ENCODE data around the gene CAND2. TPM values are rescaled to one million over a fixed set of nuclear protein-coding genes. Genes with fewer than 3 reads are reported as not detected.

Gene CAND2
- polyA plus RNA-seq, 1 of the 3 experiments (the other 2 are of a cell fraction) = 1.5 TPM

DNA sequence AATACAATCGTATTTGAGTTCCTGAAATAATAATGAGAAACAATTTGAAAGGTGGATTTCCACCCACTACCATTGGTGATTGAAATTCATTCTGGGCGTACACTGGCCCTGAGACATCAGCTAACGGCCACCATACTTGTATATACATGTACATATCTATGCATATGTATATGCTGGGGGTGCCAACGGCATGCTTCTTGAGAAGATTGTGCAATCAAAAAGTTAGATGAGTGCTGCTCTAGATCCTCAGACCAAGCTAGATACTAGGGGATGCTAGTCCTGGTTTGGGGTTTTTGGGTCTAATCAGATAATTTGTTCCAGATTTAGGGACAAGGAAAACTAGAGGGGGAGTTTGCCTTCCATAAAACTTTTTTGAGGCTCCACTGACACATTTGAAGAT is 40.3 kb upstream of the CAND2 start:
- Histone ChIP-seq H3K27me3 (ENCODE audit: insufficient read depth) (no peaks in the 10 kb centered on the region), H3K36me3 (replicated peaks in 1 of 2; ENCODE audit: control insufficient read depth in 1 of 2, insufficient read depth in 2 of 2, low read length in 1 of 2) (no peaks in the 10 kb centered on the region), H3K4me3 (ENCODE audit: low read depth in 2 of 2, low read length in 1 of 2) (no peak overlapping the region), H3K4me2 (no peak overlapping the region), H3K79me2 (ENCODE audit: insufficient read depth) (no peaks in the 10 kb centered on the region), H3K4me1 (ENCODE audit: control insufficient read depth in 1 of 2, insufficient read depth in 2 of 2, low read depth in 1 of 2, low read length in 1 of 2) (peaks cover 7 to 14% of the 10 kb centered on the region in 2 experiments; a peak in 3 of 4 replicates), H3F3A (replicated peaks; ENCODE audit: insufficient read depth) (peaks cover 6% of the 10 kb centered on the region), H3K9ac (no peak overlapping the region), H4K20me1 (ENCODE audit: insufficient read depth) (no peaks in the 10 kb centered on the region), H3K9me2 (no peaks in the 10 kb centered on the region), H2AFZ (ENCODE audit: low read depth) (no peak overlapping the region), H3K9me3 (no peaks in the 10 kb centered on the region), H3K27ac (ENCODE audit: low read depth in 2 of 2, low read length in 1 of 2) (no peak overlapping the region)
- CTCF ChIA-PET = interaction anchor here (0.9 kb wide), 1 partner anchor 9 kb away, joined by 3 read pairs; no protein-coding TSS in a partner anchor
- TF ChIP-seq NRF1 (IDR thresholded peaks at IDR 0.05; ENCODE audit: low read depth, low read length) (no peak), CHD2 (IDR thresholded peaks at IDR 0.05; ENCODE audit: low read length, partially characterized antibody) (no peak), ELF1 (IDR thresholded peaks at IDR 0.05) (no peak), MEF2A (IDR thresholded peaks at IDR 0.05; ENCODE audit: borderline replicate concordance, low read depth) (no peak), FOXJ3 (CRISPR knock-in tag; IDR thresholded peaks at IDR 0.05) (no peak), MXI1 (IDR thresholded peaks at IDR 0.05; ENCODE audit: low read depth, low read length) (no peak), TCF12 (IDR thresholded peaks at IDR 0.05) (no peak), TEAD4 (IDR thresholded peaks at IDR 0.05; ENCODE audit: borderline replicate concordance, insufficient read depth) (no peak), YY1 (IDR thresholded peaks at IDR 0.05; ENCODE audit: low read depth) (no peak), FOXM1 (IDR thresholded peaks at IDR 0.05; ENCODE audit: low read depth) (no peak), RXRA (IDR thresholded peaks at IDR 0.05; ENCODE audit: borderline replicate concordance, low read depth) (no peak), TAF1 (IDR thresholded peaks at IDR 0.05; ENCODE audit: borderline replicate concordance, low read depth, low read length) (no peak), EP300 (IDR thresholded peaks at IDR 0.05; ENCODE audit: borderline replicate concordance in 1 of 2, low read depth in 1 of 2, low read length in 1 of 2) (no peak), RFX5 (IDR thresholded peaks at IDR 0.05; ENCODE audit: low read length) (no peak)
- TF ChIP-seq, protein P1, sequence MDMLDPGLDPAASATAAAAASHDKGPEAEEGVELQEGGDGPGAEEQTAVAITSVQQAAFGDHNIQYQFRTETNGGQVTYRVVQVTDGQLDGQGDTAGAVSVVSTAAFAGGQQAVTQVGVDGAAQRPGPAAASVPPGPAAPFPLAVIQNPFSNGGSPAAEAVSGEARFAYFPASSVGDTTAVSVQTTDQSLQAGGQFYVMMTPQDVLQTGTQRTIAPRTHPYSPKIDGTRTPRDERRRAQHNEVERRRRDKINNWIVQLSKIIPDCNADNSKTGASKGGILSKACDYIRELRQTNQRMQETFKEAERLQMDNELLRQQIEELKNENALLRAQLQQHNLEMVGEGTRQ (IDR thresholded peaks at IDR 0.05; ENCODE audit: borderline replicate concordance, low read depth, low read length) = no peak
- TF ChIP-seq, protein P2, sequence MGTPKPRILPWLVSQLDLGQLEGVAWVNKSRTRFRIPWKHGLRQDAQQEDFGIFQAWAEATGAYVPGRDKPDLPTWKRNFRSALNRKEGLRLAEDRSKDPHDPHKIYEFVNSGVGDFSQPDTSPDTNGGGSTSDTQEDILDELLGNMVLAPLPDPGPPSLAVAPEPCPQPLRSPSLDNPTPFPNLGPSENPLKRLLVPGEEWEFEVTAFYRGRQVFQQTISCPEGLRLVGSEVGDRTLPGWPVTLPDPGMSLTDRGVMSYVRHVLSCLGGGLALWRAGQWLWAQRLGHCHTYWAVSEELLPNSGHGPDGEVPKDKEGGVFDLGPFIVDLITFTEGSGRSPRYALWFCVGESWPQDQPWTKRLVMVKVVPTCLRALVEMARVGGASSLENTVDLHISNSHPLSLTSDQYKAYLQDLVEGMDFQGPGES (IDR thresholded peaks at IDR 0.05; ENCODE audit: low read depth, low read length) = no peak
- TF ChIP-seq, protein P3, sequence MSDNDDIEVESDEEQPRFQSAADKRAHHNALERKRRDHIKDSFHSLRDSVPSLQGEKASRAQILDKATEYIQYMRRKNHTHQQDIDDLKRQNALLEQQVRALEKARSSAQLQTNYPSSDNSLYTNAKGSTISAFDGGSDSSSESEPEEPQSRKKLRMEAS (IDR thresholded peaks at IDR 0.05; ENCODE audit: low read depth) = no peak
- WGBS (ENCODE audit: low lambda C conversion rate) = 87% methylated on average over 4 of the region's 4 CpGs
- POLR2A ChIA-PET = no interaction called here
- no peak for DNase-seq

DNA sequence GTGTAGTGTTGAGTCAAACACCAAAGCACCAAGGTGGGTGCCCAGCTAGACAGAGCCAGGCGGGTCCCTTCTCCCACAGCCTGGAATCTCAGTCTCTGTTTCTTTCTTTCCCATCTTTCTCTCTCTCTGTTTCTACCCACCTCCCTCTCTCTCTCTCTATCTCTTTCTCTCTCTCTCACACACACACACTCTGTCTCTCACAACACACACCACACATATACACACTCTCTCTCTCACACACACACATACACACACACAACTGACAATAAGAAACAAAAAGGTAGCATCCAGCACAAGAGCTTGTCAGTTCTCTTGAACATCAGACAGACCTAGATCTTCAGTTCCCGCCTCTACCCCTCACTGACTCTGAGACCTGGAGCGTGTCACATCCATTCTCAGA is 39.8 kb upstream of the CAND2 start:
- Histone ChIP-seq H3K4me1 (ENCODE audit: control insufficient read depth in 1 of 2, insufficient read depth in 2 of 2, low read depth in 1 of 2, low read length in 1 of 2) (peaks cover 7 to 14% of the 10 kb centered on the region in 2 experiments; a peak in 3 of 4 replicates), H2AFZ (ENCODE audit: low read depth) (no peak overlapping the region), H3K27ac (ENCODE audit: low read depth in 2 of 2, low read length in 1 of 2) (no peak overlapping the region), H3K79me2 (ENCODE audit: insufficient read depth) (no peaks in the 10 kb centered on the region), H3K9me2 (no peaks in the 10 kb centered on the region), H3K27me3 (ENCODE audit: insufficient read depth) (no peaks in the 10 kb centered on the region), H3K9ac (no peak overlapping the region), H3K36me3 (replicated peaks in 1 of 2; ENCODE audit: control insufficient read depth in 1 of 2, insufficient read depth in 2 of 2, low read length in 1 of 2) (no peaks in the 10 kb centered on the region), H3K4me2 (no peak overlapping the region), H3K9me3 (no peaks in the 10 kb centered on the region), H4K20me1 (ENCODE audit: insufficient read depth) (no peaks in the 10 kb centered on the region), H3K4me3 (ENCODE audit: low read depth in 2 of 2, low read length in 1 of 2) (no peak overlapping the region), H3F3A (replicated peaks; ENCODE audit: insufficient read depth) (peaks cover 6% of the 10 kb centered on the region)
- DNase-seq = no peak
- POLR2A ChIA-PET = no interaction called here
- TF ChIP-seq RCOR1 (IDR thresholded peaks at IDR 0.05; ENCODE audit: low read length) = no peak
- TF ChIP-seq, protein P4, sequence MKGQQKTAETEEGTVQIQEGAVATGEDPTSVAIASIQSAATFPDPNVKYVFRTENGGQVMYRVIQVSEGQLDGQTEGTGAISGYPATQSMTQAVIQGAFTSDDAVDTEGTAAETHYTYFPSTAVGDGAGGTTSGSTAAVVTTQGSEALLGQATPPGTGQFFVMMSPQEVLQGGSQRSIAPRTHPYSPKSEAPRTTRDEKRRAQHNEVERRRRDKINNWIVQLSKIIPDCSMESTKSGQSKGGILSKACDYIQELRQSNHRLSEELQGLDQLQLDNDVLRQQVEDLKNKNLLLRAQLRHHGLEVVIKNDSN (IDR thresholded peaks at IDR 0.05; ENCODE audit: borderline replicate concordance, low read depth) = no peak
- no peak for TF ChIP-seq FOXJ3 (CRISPR knock-in tag; IDR thresholded peaks at IDR 0.05)
- TF ChIP-seq FOSL2 (IDR thresholded peaks at IDR 0.05; ENCODE audit: borderline replicate concordance, low read depth) = no peak
- TF ChIP-seq NRF1 (IDR thresholded peaks at IDR 0.05; ENCODE audit: low read depth, low read length) = no peak
- CTCF ChIA-PET = interaction anchor here (0.9 kb wide), 1 partner anchor 9 kb away, joined by 3 read pairs; no protein-coding TSS in a partner anchor
- WGBS (ENCODE audit: low lambda C conversion rate) = 93% methylated on average over 3 of the region's 3 CpGs
